ENCODE measurements around the gene RPL37. TPM values are rescaled to one million over a fixed set of nuclear protein-coding genes. Genes with fewer than 3 reads are reported as not detected.

Gene RPL37
- polyA plus RNA-seq, 1 donor (not counting 4 experiments of a cell fraction or from before 2014, with no cell fraction given), result 3,448 TPM

DNA sequence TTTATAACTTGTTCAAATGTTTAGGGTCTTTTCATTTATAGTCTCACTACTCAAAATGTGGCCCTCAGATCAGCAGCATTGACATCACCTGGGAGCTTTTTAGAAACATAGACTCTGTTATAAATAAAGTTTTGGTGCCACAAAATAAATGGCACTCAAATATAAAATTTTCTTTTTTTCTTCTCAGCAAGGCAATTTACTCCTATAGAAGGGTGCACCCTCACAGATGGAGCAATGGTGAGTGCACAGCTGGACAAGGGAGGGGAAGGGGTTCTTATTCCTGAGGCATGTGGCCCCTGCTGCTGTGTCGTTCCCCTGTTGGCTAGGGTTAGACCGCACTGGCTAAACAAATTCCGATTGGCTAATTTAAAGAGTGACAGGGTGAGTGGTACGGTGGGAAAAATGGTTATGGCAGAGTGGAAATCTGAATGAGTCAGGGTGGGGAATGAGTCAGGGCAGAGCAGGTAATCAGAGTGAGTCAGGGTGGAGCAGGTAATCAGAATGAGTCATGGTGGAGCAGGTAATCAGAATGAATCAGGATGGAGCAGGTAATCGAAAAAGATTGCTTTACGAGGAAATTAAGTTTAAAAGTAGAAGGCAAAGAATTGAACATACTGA, 42.5 kb upstream of the RPL37 start:
- Histone ChIP-seq H3K36me3 (ENCODE audit: control insufficient read depth in 2 of 2, extremely low read depth in 1 of 2, insufficient read depth in 2 of 2, low read length in 2 of 2) (no peaks in the 10 kb centered on the region), H3K79me2 (ENCODE audit: control insufficient read depth, insufficient read depth, low read length) (no peaks in the 10 kb centered on the region), H3K27ac (ENCODE audit: control insufficient read depth, insufficient read depth, low read length) (no peak overlapping the region), H3K9me1 (ENCODE audit: control insufficient read depth, extremely low read depth, insufficient read depth, low read length) (no peaks in the 10 kb centered on the region), H3K4me3 (ENCODE audit: control insufficient read depth in 2 of 3, extremely low read depth in 1 of 3, insufficient read depth in 2 of 3, low read depth in 1 of 3, low read length in 3 of 3) (no peak overlapping the region), H4K20me1 (ENCODE audit: control insufficient read depth, extremely low read depth, insufficient read depth, low read length) (no peaks in the 10 kb centered on the region), H3K27me3 (ENCODE audit: control insufficient read depth, extremely low read depth, insufficient read depth, low read length) (no peaks in the 10 kb centered on the region), H3K4me2 (ENCODE audit: control insufficient read depth, extremely low read depth, insufficient read depth, low read depth, low read length) (no peak overlapping the region), H3K9ac (ENCODE audit: control insufficient read depth, extremely low read depth, insufficient read depth, low read length) (no peak overlapping the region), H3K9me3 (ENCODE audit: control insufficient read depth, low read depth, low read length) (peaks cover 9% of the 10 kb centered on the region), H3K4me1 (ENCODE audit: control insufficient read depth, extremely low read depth, insufficient read depth, low read length) (no peaks in the 10 kb centered on the region), H2AFZ (ENCODE audit: control insufficient read depth, low read length) (no peak overlapping the region)
- dilution Hi-C loops (cut with MboI; ENCODE audit: extremely low pct_ligation_motif_present, low sequenced_read_pairs), result no loop called here
- FAIRE-seq, result no peak
- DNase-seq (ENCODE audit: low read depth, low spot score), result peak; percentile 21
- TF ChIP-seq EZH2 (IDR thresholded peaks at IDR 0.05; ENCODE audit: low read length), result no peak
- TF ChIP-seq, protein P1, sequence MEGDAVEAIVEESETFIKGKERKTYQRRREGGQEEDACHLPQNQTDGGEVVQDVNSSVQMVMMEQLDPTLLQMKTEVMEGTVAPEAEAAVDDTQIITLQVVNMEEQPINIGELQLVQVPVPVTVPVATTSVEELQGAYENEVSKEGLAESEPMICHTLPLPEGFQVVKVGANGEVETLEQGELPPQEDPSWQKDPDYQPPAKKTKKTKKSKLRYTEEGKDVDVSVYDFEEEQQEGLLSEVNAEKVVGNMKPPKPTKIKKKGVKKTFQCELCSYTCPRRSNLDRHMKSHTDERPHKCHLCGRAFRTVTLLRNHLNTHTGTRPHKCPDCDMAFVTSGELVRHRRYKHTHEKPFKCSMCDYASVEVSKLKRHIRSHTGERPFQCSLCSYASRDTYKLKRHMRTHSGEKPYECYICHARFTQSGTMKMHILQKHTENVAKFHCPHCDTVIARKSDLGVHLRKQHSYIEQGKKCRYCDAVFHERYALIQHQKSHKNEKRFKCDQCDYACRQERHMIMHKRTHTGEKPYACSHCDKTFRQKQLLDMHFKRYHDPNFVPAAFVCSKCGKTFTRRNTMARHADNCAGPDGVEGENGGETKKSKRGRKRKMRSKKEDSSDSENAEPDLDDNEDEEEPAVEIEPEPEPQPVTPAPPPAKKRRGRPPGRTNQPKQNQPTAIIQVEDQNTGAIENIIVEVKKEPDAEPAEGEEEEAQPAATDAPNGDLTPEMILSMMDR (optimal IDR thresholded peaks at IDR 0.05 in 1 of 3, IDR thresholded peaks at IDR 0.05 in 1 of 3, conservative IDR thresholded peaks at IDR 0.05 in 1 of 3; ENCODE audit: extremely low read depth in 1 of 3, insufficient read depth in 2 of 3, low read length in 3 of 3), result no peak

DNA sequence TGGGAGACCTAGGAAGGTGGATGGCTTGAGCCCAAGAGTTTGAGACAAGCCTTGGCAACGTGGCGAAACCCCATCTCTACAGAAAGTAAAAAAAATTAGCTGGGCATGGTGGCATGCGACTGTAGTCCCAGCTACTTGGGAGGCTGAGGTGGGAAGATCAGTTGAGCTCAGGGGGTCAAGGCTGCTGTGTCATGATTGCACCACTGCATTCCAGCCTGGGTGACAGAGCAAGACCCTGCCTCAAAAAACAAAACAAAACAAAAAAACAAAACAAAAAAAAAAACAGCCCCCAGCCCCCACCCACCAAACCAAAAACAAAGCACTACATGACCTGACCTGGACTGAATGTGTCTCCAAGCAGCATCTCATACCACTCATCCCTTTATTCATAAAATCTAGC, 40.9 kb upstream of the RPL37 start:
- H3K79me2 ChIP-seq (ENCODE audit: control insufficient read depth, insufficient read depth, low read length), result no peaks in the 10 kb centered on the region
- no peaks in the 10 kb centered on the region for H3K27me3 ChIP-seq (ENCODE audit: control insufficient read depth, extremely low read depth, insufficient read depth, low read length)
- DNase-seq (ENCODE audit: low read depth, low spot score) (no peak), FAIRE-seq (no peak)
- no peak overlapping the region for H2AFZ ChIP-seq (ENCODE audit: control insufficient read depth, low read length)
- H3K9me3 ChIP-seq (ENCODE audit: control insufficient read depth, low read depth, low read length), result peaks cover 7% of the 10 kb centered on the region
- H3K4me3 ChIP-seq (ENCODE audit: control insufficient read depth in 2 of 3, extremely low read depth in 1 of 3, insufficient read depth in 2 of 3, low read depth in 1 of 3, low read length in 3 of 3), result no peak overlapping the region
- H4K20me1 ChIP-seq (ENCODE audit: control insufficient read depth, extremely low read depth, insufficient read depth, low read length), result no peaks in the 10 kb centered on the region
- no peak overlapping the region for H3K9ac ChIP-seq (ENCODE audit: control insufficient read depth, extremely low read depth, insufficient read depth, low read length)
- no peak overlapping the region for H3K4me2 ChIP-seq (ENCODE audit: control insufficient read depth, extremely low read depth, insufficient read depth, low read depth, low read length)
- no peaks in the 10 kb centered on the region for H3K9me1 ChIP-seq (ENCODE audit: control insufficient read depth, extremely low read depth, insufficient read depth, low read length)
- no peaks in the 10 kb centered on the region for H3K36me3 ChIP-seq (ENCODE audit: control insufficient read depth in 2 of 2, extremely low read depth in 1 of 2, insufficient read depth in 2 of 2, low read length in 2 of 2)
- no peak overlapping the region for H3K27ac ChIP-seq (ENCODE audit: control insufficient read depth, insufficient read depth, low read length)
- no peaks in the 10 kb centered on the region for H3K4me1 ChIP-seq (ENCODE audit: control insufficient read depth, extremely low read depth, insufficient read depth, low read length)
- dilution Hi-C loops (cut with MboI; ENCODE audit: extremely low pct_ligation_motif_present, low sequenced_read_pairs), result no loop called here
- no peak for TF ChIP-seq EZH2 (IDR thresholded peaks at IDR 0.05; ENCODE audit: low read length)
- TF ChIP-seq, protein P1 (optimal IDR thresholded peaks at IDR 0.05 in 1 of 3, IDR thresholded peaks at IDR 0.05 in 1 of 3, conservative IDR thresholded peaks at IDR 0.05 in 1 of 3; ENCODE audit: extremely low read depth in 1 of 3, insufficient read depth in 2 of 3, low read length in 3 of 3), result no peak

Measured in keratinocyte (primary cell).